Measurements from ENCODE around the gene SLC44A4.
A peak's percentile ranks its signal among the peaks of the same experiment; 100 is the strongest.
"Not testable (repeated sequence)": the region's sequence is repeated elsewhere in the genome, so short reads cannot be mapped to it uniquely, and the experiment has no call there.

SLC44A4 gene

GRCh38 chr6:31874084-31874670 lies 4.6 kb downstream of the SLC44A4 start:
- TF ChIP-seq CTCF (IDR thresholded peaks at IDR 0.05; ENCODE audit: low read depth, low read length) = no peak
- Histone ChIP-seq H3K4me1 (no peaks in the 10 kb centered on the region), H3K36me3 (no peaks in the 10 kb centered on the region)

GRCh38 chr6:31871046-31871659 lies 7.6 kb downstream of the SLC44A4 start:
- H3K4me1 ChIP-seq = no peaks in the 10 kb centered on the region
- H3K36me3 ChIP-seq = no peaks in the 10 kb centered on the region
- no peaks in the 10 kb centered on the region for H3K9me3 ChIP-seq
- no peak for DNase-seq
- TF ChIP-seq CTCF (IDR thresholded peaks at IDR 0.05; ENCODE audit: low read depth, low read length) = no peak
- H3K4me3 ChIP-seq (ENCODE audit: low read depth, low read length) = no peak overlapping the region
- no peaks in the 10 kb centered on the region for H3K27me3 ChIP-seq

More at GRCh38 chr6:31874084-31874670, 4.6 kb downstream of the SLC44A4 start:
- Histone ChIP-seq H3K4me3 (ENCODE audit: low read depth, low read length) (no peak overlapping the region), H3K9me3 (no peaks in the 10 kb centered on the region), H3K27me3 (no peaks in the 10 kb centered on the region)
- no peak for DNase-seq

GRCh38 chr6:31870385-31870921 lies 8.3 kb downstream of the SLC44A4 start:
- no peaks in the 10 kb centered on the region for H3K4me1 ChIP-seq
- no peaks in the 10 kb centered on the region for H3K9me3 ChIP-seq
- peak; percentile 6; the same call in 1 of the 2 replicates for TF ChIP-seq CTCF (IDR thresholded peaks at IDR 0.05; ENCODE audit: low read depth, low read length)
- H3K4me3 ChIP-seq (ENCODE audit: low read depth, low read length) = no peak overlapping the region
- no peak for DNase-seq
- no peaks in the 10 kb centered on the region for H3K36me3 ChIP-seq
- no peaks in the 10 kb centered on the region for H3K27me3 ChIP-seq

- Histone ChIP-seq H3K36me3 (no peaks in the 10 kb centered on the region), H3K9me3 (no peaks in the 10 kb centered on the region), H3K27me3 (no peaks in the 10 kb centered on the region), H3K4me1 (no peaks in the 10 kb centered on the region), H3K4me3 (ENCODE audit: low read depth, low read length) (no peak overlapping the region)
- no peak for DNase-seq
- TF ChIP-seq CTCF (IDR thresholded peaks at IDR 0.05; ENCODE audit: low read depth, low read length) = no peak
Measured at GRCh38 chr6:31869343-31869742, 9.5 kb downstream of the SLC44A4 start.

- H3K4me1 ChIP-seq; DNase-seq; H3K27me3 ChIP-seq; H3K9me3 ChIP-seq; H3K36me3 ChIP-seq; H3K4me3 ChIP-seq (ENCODE audit: low read depth, low read length): not testable (repeated sequence)
Measured at GRCh38 chr6:31868658-31868971, 10.2 kb downstream of the SLC44A4 start.

GRCh38 chr6:31865205-31866118 lies 13.3 kb downstream of the SLC44A4 start:
- H3K36me3 ChIP-seq = no peaks in the 10 kb centered on the region
- H3K9me3 ChIP-seq = no peaks in the 10 kb centered on the region
- no peak for TF ChIP-seq CTCF (IDR thresholded peaks at IDR 0.05; ENCODE audit: low read depth, low read length)
- H3K4me1 ChIP-seq = no peaks in the 10 kb centered on the region
- DNase-seq = no peak
- H3K4me3 ChIP-seq (ENCODE audit: low read depth, low read length) = no peak overlapping the region
- H3K27me3 ChIP-seq = no peaks in the 10 kb centered on the region
